Lower leg skin (tissue), 3 donors: ENCODE measurements around the gene GNG7.

ENCODE experiments used
- POLR2A ChIP-seq, 2 donors: fragments of 450-650 bp; IDR thresholded peaks; one replicate each; pipeline ENCODE4 v1.6.1; 2016 to 2017; ENCODE audit warnings: antibody characterized with exemption in 2 of 2, mild to moderate bottlenecking in 1 of 2, moderate library complexity in 1 of 2
- TF ChIP-seq, protein P1 (sequence below), 3 donors: fragments of 450-650 bp; IDR thresholded peaks; one replicate each; pipeline ENCODE4 v1.5.1; 2016; ENCODE audit warnings: antibody characterized with exemption in 3 of 3, mild to moderate bottlenecking in 3 of 3, moderate library complexity in 2 of 3

DNA sequence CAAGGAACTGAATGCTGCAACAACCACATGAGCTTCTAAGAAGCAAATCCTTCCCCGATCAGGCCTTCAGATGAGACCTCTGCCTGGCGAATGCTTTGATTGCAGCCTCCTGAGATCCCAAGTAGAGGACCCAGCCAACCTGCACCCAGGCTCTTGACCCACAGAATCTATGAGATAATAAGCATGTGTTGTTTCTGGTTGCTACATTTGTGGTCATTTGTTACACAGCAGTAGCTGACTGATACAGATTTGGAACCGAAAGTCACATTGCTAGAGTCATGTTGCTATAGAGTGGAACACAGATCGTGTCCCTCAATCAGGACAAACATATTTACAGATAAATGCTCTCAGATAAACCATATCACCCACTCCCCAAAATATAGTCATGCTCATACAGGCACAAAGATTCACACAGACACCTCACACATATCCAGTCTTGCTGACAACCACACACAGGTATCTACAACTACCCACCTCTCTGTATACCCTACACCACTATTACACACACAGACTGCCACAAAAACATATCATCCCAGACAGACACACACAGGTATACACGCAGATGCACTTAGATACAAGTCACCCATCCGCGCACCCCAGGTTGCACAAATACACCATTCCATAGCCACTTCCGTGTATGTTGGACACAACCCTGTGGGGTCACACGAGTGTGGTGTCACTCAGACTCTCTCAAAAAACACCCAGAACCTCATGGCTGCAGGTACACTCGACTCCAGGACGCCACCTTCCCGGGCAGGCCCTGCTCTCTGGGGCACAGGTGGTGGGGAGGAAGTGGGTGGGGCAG, 13.2 kb upstream of the GNG7 start:
- TF ChIP-seq, protein P1, sequence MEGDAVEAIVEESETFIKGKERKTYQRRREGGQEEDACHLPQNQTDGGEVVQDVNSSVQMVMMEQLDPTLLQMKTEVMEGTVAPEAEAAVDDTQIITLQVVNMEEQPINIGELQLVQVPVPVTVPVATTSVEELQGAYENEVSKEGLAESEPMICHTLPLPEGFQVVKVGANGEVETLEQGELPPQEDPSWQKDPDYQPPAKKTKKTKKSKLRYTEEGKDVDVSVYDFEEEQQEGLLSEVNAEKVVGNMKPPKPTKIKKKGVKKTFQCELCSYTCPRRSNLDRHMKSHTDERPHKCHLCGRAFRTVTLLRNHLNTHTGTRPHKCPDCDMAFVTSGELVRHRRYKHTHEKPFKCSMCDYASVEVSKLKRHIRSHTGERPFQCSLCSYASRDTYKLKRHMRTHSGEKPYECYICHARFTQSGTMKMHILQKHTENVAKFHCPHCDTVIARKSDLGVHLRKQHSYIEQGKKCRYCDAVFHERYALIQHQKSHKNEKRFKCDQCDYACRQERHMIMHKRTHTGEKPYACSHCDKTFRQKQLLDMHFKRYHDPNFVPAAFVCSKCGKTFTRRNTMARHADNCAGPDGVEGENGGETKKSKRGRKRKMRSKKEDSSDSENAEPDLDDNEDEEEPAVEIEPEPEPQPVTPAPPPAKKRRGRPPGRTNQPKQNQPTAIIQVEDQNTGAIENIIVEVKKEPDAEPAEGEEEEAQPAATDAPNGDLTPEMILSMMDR (IDR thresholded peaks at IDR 0.05) = no peak
- TF ChIP-seq POLR2A (IDR thresholded peaks at IDR 0.05) = no peak
